Kidney tubule cell (primary cell): ENCODE measurements around the gene HOOK1.

Source experiments
- DNase-seq: peaks from one replicate; pipeline ENCODE4 v3.0.0-alpha.2; 2018; ENCODE audit warnings: low spot score

HOOK1 gene

GRCh38 chr1:59814901-59815825, at the start of gene HOOK1:
Gene HOOK1, plus strand, starts transcription at chr1:59814949. Its CDS starts 169 bp downstream, at chr1:59815118.
- peak; percentile 15 for DNase-seq

DNA sequence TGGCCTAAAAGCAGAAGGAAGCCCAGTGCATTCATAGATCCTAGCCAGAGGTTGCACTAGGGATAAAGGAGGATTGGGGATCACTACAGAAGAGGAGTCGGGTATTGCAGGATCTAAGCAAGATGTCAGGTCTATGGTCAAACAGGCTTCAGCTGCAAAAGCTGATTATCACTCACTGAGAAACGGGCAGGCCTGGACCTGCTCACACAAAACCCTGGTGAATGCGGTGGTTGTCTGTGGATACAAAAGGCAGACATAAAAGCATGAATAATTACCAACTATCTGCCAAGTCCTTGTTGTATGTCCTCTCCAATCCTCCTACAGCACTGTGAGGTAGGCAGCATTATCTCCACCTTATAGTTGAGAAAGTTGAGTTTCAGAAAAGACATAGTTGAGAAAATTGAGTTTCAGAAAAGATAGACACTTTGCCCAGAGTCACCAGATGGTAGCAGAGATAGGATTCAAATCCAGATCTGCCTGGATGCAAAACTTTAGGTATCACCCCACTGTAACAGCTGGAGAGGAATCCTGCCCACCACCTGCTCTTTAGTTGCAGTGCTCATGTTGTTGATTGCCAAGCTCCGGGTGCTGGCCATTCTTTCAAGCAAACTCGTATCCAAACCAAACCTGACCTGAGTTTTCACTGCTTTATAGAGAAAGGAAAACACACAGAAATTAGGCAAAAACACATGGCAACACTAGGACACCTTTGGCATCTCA, 49.6 kb upstream of the HOOK1 start:
- no peak for DNase-seq

GRCh38 chr1:59766227-59766855, 48.4 kb upstream of the HOOK1 start:
- DNase-seq = no peak

GRCh38 chr1:59767119-59767518, 47.6 kb upstream of the HOOK1 start:
- DNase-seq = no peak

DNA sequence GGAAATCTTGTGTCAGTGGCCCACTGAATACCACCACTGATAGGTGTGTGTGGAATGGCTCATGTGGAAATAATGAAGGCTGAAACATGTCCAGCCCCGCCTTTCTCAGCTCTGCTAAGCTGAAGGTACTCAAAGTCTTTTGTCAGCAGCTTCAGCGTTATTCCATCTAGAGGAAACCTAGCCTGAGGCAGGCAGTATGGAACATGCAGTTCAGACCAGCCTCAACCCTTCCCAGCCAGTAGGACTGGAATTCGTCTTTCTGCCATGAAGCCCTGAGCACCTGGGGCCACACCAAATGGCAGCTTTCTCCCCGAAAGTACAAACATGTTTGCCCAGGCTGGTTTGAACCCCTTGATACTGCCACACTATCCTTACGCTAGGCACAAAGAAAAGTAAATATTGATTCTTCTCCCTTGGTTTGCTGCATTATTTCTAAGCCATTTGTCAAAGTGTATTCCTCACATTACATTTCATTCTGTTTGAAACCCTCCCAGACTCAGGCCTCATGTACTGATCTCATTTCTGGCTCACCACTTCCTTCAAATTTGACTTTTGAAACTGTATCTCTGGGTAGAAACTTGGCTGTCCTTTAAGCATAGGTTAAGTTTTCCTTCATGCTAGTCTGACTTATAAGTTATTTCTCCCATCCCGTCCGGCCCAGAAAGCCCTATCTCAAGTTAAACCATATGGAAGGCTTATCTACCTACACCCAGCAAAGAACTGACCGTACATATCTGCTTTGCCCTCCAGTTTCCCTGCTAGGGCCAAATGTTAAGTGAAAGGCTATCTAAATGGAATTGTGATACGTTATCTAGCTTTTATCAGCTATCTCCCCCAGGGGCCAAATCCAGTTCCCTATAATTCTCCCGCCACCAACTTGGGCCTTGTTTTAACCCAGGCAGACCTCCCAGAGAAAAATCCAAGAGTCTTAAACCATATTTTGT, 45.7 kb upstream of the HOOK1 start:
- no peak for DNase-seq

- DNase-seq = peak; percentile 37
Observed at GRCh38 chr1:59769736-59770095, 45.0 kb upstream of the HOOK1 start.

DNA sequence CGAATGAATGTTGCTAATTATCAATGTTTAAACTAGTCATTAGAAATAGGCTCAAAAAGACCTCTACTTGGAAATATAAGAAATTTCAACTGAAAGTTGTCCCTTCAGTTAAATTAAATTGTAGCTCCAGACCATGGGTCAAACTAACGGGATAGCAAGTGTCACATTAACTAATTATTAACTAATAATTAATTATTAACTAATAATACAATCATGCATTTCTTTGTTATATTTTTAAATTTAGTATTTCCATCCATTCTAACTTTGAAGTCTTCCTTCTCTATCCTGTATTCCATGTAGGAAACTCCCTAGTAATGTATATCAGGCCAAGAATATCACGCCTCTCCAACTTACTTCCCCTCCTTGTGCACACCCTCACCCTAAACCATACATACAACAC, 43.4 kb upstream of the HOOK1 start:
- no peak for DNase-seq

DNA sequence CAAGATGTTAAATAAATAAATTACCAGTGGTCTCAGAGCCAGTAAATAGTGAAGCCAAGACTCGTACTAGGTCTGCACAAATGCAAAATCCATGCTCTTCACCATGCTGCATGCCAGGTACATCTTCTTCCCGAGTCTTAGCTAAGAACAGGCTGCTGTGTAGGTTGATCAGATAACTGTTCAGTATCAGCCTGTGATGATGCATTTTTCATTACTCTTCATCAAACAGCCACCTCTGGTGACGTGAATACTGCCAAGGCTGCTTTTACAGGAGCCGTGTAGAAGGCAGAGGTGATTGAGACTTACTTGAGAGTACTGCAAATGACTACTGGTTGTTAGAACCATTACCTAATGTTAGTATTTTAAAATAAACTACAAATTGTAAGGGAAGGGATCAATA, 39.3 kb upstream of the HOOK1 start:
- DNase-seq = no peak

DNA sequence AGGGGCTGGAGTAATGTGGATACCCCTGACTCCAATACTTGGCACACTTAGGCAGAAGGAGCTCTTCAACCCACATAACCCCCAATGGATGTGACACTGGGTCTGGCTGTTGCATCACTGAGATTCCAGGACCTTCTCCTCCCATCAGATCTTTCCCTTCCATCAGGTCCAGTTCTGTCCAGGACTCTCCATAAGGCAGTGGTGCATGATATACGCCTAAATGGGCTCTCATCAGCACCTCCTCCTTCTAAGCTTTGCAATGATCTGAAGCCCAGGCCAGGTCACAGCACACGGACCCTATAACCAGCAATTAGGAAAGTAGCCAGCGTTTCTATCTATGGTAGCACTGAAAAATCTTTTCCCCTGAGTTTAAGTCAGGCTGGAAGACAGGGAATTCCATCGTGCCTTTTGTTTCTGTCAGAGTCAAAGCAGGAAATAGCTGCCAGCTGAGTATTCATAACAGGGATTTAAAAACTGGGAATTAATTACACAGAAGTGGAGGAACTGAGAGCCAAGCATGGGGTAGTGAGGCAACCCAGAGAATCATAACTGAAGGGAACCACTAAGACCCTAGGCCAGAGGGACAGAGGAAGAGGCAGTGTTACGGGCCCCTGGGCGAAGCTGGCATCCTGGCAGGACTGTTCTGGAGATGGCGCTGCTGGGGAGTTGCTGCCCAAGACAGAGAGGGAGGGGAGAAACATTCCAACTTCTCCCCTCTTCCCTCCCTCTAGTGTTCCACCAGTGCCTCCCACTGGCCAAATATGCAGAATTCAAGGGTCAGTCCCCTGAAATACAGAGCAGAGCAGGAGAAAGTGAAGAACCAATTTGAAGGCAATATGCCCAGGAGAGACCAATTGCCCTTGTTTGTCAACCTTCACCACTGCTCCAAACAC, 37.5 kb upstream of the HOOK1 start:
- DNase-seq = no peak

DNA sequence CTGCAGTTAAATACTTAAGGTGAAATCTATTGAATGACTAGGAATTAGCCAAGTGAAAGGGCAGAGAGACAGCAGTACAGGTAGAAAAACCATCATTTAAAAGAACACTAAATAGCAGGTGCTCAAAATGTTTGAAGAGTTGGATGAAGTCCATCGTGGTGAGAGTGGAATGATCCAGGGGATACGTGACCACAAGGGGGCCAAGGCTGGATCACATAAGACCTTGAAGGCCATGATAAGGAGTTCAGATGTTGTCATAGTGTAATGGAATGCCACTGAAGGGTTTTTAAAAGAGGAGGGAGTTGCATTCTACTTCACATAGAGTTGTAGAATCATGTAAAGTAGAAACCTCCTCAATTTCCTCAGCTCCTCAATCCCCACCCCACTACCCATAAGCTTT, 34.8 kb upstream of the HOOK1 start:
- no peak for DNase-seq

DNA sequence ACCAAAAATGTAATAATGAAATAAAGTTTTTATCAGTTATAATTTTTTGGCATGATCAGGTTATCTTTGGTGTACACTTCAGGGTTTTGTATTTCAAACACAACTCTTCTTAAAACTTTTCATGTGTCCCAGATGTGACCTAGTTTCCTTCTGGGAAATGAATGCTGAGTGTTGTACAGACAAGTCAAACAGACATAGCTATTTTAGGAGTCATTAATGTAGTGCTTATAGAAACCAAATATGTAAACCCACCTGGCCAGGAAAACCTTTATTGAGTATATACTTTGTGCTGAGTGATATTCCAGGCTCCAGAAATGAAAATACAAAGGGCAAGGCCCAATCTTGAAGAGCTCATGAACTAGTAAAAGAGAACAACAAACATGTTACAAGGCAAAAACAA, 25.9 kb upstream of the HOOK1 start:
- no peak for DNase-seq

GRCh38 chr1:59798600-59798999, 16.1 kb upstream of the HOOK1 start:
- no peak for DNase-seq

- DNase-seq = peak; percentile 52
Observed at GRCh38 chr1:59803458-59804038, 11.2 kb upstream of the HOOK1 start.

DNA sequence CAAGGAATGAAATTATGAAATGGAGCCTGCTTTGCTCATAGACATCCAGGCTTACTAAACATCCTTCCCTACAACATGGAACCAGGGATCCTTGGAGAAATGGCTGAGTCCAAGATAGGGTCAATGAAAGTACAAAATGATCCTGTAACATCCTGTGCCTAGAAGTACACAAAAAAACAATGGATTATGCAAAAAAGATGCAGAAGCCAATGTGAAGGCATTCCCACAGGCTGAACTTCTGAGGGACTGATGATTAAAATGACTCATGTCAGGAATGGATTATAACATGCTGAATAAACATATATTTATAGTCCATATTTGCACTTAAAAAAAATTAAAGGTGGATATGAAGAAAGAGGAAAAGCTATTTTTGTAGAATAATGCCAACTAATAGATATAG, 10.4 kb upstream of the HOOK1 start:
- no peak for DNase-seq

- DNase-seq = peak; percentile 78
Observed at GRCh38 chr1:59805554-59805953, 9.2 kb upstream of the HOOK1 start.

GRCh38 chr1:59814180-59814900, 409 bp upstream of the HOOK1 start:
- peak; percentile 99 for DNase-seq

DNA sequence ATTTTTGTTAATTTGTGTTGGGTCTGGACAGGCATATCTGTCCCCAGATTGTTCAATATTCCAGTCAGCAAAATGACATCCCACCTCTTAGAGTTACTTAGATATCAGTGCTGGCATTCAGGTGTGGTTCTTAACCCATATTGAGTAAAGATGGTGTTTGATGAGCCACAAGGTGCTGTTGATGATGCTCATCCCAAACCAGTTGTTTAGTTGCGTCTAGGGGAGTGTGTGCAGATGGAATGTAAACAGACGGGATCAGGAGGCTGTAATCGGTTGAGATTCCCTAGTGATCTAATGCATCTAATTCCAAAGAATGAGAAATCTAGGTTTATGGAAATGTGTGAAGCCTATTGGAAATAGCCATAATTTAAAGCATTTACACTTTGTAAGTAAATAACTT, 1.1 kb downstream of the HOOK1 start:
- peak; percentile 38 for DNase-seq

DNA sequence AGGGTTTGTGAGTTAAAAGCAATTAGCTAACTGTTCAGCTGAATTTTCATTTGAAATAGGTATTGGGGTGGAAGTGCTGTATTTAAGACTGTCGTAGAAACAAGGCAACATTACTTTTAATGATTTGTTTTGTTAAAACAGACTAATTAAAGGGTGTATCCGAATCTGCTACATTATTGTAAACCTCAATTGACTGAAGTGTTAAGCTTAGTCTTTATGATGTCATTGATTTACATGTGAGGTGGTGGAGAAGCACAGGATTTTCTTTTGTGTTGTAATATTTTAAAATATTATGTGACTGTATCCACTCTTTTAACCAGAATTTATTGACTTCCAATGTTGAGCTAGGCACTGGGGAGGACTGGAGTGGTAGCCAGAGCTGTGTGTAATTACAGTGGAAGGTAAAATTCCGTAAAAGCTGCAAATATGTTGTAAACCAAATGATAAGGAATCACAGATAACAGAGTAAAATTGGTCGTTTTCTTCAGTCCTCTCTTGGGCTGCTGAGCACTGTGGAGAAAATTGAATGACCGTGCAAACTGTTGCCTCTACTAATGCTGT, 1.6 kb downstream of the HOOK1 start:
- DNase-seq = no peak
